BJ (cell line): Measurements from ENCODE around the gene USP14. TPM values are rescaled to one million over a fixed set of nuclear protein-coding genes. Genes with fewer than 3 reads are reported as not detected.

Experiments used
- CTCF ChIA-PET: fragments of 350-600 bp; formaldehyde crosslinking; extraction: SDS; loops from one replicate; lab custom pipeline; 2021; ENCODE audit warnings: antibody characterized with exemption, inconsistent platforms; lab: Yijun Ruan, JAX
- POLR2A ChIA-PET: fragments of 300-600 bp; sonication (Branson Sonifier 250); formaldehyde crosslinking; extraction: SDS; loops from one replicate; lab custom pipeline; 2021; ENCODE audit warnings: antibody characterized with exemption; lab: Charles Lee
- DNase-seq: peaks from one replicate; pipeline ENCODE4 v3.0.0-alpha.2; 2011; ENCODE audit warnings: low read depth
- H3K27me3 ChIP-seq: 2 replicates; pipeline ENCODE4 v1.6.0; 2011; ENCODE audit warnings: low read length; ENCODE audit not compliant: control insufficient read depth, insufficient read depth
- H3K36me3 ChIP-seq: 2 replicates; pipeline ENCODE4 v1.5.1; 2011; ENCODE audit warnings: low read length; ENCODE audit not compliant: control insufficient read depth, insufficient read depth
- H3K4me3 ChIP-seq: 2 replicates; pipeline ENCODE4 v1.5.1; 2011; ENCODE audit warnings: low read depth, mild to moderate bottlenecking, control low read depth, low read length
- polyA plus RNA-seq: library from polyadenylated mRNA; depleted of rRNA; stranded (reverse); fragments of >200 nt; gene quantifications from 2 replicates; pipeline ENCODE4 v1.2.3, GENCODE V29; 2011
- TF ChIP-seq, protein P1 (sequence below): IDR thresholded peaks from 2 replicates; pipeline ENCODE4 v1.5.1; 2011; ENCODE audit warnings: low read depth, mild to moderate bottlenecking, control low read depth, inconsistent platforms, low read length, moderate library complexity; ENCODE audit not compliant: insufficient read depth

Gene USP14
- polyA plus RNA-seq, 1 experiment = 11.2 TPM

DNA sequence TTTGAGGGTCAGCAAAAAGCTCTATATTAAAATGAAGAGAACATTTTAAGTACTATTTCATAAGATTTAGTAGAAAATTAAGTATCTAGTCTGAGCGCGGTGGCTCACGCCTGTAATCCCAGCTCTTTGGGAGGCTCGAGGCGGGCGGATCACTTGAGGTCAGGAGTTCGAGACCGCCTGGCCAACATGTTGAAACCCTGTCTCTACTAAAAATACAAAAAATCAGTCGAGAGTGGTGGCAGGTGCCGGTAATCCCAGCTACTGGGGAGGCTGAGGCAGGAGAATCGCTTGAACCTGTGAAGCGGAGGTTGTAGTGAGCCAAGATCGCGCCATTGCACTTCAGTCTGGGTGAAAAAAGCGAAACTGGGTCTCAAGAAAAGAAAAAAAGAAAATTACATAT is 1.6 kb downstream of the USP14 start:
- ChIA-PET CTCF (no interaction called here), POLR2A (no interaction called here)
- Histone ChIP-seq H3K27me3 (no peaks in the 10 kb centered on the region), H3K4me3 (no peak overlapping the region), H3K36me3 (no peaks in the 10 kb centered on the region)
- TF ChIP-seq, protein P1, sequence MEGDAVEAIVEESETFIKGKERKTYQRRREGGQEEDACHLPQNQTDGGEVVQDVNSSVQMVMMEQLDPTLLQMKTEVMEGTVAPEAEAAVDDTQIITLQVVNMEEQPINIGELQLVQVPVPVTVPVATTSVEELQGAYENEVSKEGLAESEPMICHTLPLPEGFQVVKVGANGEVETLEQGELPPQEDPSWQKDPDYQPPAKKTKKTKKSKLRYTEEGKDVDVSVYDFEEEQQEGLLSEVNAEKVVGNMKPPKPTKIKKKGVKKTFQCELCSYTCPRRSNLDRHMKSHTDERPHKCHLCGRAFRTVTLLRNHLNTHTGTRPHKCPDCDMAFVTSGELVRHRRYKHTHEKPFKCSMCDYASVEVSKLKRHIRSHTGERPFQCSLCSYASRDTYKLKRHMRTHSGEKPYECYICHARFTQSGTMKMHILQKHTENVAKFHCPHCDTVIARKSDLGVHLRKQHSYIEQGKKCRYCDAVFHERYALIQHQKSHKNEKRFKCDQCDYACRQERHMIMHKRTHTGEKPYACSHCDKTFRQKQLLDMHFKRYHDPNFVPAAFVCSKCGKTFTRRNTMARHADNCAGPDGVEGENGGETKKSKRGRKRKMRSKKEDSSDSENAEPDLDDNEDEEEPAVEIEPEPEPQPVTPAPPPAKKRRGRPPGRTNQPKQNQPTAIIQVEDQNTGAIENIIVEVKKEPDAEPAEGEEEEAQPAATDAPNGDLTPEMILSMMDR = no peak
- DNase-seq = no peak

DNA sequence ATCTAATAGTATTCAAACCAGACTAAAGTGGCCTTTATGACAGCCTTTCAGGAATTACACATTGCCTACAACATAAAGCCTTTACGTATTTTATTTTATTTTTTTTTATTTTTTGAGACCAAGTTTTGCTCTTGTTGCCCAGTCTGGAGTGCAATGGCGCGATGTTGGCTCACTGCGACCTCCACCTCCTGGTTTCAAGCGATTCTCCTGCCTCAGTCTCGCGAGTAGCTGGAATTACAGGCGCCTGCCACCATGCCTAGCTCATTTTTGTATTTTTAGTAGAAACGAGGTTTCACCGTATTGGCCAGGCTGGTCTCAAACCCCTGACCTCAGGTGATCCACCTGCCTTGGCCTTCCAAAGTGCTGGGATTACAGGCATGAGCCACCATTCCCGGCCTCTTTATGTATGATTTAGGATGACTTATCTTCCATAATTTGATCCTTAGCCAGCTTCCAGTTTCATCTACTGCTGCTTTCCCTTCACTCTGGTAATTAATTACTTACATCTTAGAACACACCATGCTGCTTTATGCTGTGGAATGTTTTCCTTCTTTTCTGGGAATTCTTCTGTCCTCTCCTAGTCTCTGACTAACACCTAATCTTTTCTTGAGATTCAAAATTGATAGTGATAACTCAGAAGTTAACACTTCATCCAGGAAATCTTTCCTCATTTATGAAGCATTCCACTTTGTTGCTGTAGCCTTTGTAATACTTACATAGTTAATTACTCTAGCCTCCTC is 2.6 kb downstream of the USP14 start:
- ChIA-PET CTCF (interaction anchor here (0.8 kb wide), 1 partner anchor 12 kb away, joined by 3 read pairs; no protein-coding TSS in a partner anchor), POLR2A (interaction anchor here (0.6 kb wide), 1 partner anchor 68 kb away, joined by 3 read pairs; no protein-coding TSS in a partner anchor)
- DNase-seq = no peak
- TF ChIP-seq, protein P1 = no peak
- H3K36me3 ChIP-seq = no peaks in the 10 kb centered on the region
- no peaks in the 10 kb centered on the region for H3K27me3 ChIP-seq
- no peak overlapping the region for H3K4me3 ChIP-seq

DNA sequence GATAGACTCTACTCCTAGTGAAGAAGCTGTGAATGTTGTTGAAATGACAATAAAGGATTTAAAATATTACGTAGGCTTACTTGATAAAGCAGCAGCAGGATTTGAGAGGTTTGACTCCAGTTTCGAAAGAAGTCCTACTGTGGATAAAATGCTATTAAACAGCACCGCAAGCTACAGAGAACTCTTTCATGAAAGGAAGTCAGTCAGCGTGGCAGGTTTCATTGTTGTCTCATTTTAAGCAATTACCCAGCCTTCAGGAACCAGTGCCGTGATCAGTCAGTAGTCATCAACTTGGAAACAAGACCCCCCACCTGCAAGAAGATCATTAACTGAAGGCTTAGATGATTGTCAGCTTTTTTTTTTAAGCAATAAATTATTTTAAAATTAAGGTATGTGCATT is 14.0 kb downstream of the USP14 start:
- no peak for DNase-seq
- H3K4me3 ChIP-seq = no peak overlapping the region
- ChIA-PET CTCF (interaction anchor here (0.8 to 1.0 kb wide), 2 partner anchors 12 to 452 kb away, joined by 3 read pairs; no protein-coding TSS in a partner anchor), POLR2A (no interaction called here)
- H3K36me3 ChIP-seq = no peaks in the 10 kb centered on the region
- no peaks in the 10 kb centered on the region for H3K27me3 ChIP-seq
- TF ChIP-seq, protein P1 = no peak

DNA sequence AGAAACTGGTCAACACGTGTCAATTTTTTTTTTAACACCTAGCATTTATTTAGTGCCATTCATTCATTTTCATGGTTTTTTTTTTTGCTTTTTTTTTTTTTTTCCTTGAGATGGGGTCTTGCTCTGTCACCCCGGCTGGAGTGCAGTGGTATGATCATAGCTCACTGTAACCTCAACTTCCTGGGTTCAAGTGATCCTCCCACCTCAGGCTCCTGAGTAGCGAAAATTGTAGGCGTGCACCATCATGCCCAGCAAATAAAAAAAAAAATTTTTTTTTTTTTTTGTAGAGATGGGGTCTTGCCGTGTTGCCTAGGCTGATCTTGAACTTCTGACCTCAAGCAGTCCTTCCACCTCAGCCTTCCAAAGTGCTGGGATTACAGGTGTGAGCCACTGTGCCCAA is 21.1 kb downstream of the USP14 start:
- POLR2A ChIA-PET = no interaction called here
- CTCF ChIA-PET = no interaction called here
- TF ChIP-seq, protein P1 = no peak

DNA sequence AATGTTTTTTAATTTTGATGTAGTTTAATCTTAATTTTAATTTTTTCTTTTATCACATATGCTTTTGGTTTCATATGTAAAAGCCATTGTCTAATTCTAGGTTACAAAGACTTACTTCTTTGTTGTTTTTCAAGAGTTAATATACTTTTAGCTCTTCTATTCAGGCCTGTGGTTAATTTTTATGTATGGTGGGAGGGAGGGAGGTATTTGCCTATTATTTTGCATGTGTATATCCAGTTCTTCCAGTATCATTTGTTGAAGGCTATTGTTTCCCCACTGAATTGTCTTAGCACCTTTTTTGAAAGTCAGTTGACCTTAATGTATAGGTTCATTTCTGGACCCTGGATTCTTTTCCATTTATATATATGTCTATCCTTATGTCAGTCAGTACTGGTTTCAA is 23.4 kb downstream of the USP14 start:
- POLR2A ChIA-PET = no interaction called here
- no peak for DNase-seq
- CTCF ChIA-PET = interaction anchor here (0.8 kb wide), 1 partner anchor 15 kb away, joined by 3 read pairs; no protein-coding TSS in a partner anchor
- Histone ChIP-seq H3K27me3 (no peaks in the 10 kb centered on the region), H3K4me3 (no peak overlapping the region), H3K36me3 (peaks cover 2% of the 10 kb centered on the region)
- TF ChIP-seq, protein P1 = no peak

More for the DNA sequence above, 21.1 kb downstream of the USP14 start:
- H3K4me3 ChIP-seq = no peak overlapping the region
- no peak for DNase-seq
- H3K27me3 ChIP-seq = no peaks in the 10 kb centered on the region
- peaks cover 2% of the 10 kb centered on the region for H3K36me3 ChIP-seq
